Measurements from ENCODE around the gene HOXB3.

GRCh38 chr17:48589060-48589830 lies 796 bp downstream of the HOXB3 start:
- TF ChIP-seq CTCF (IDR thresholded peaks at IDR 0.05) (no peak), EZH2 (IDR thresholded peaks at IDR 0.05) (peak; percentile 12)

Measured in neural progenitor cell (in vitro differentiated cells).